NOMO-1 treated with DMSO at 0.1 percent for 48 hours (cell line): ENCODE results near the gene BACE2.

Experiments used
- DNase-seq: peaks from one replicate; lab custom pipeline; 2025; ENCODE audit not compliant: unreplicated experiment; lab: John Stamatoyannopoulos, UW

BACE2 gene

GRCh38 chr21:41167348-41168342 lies at the start of gene BACE2:
Gene BACE2, plus strand, starts transcription at chr21:41168160. Its CDS starts 104 bp downstream, at chr21:41168264.
- DNase-seq, result peak; percentile 58

GRCh38 chr21:41119901-41120300 lies 48.1 kb upstream of the BACE2 start:
- DNase-seq, result no peak

DNA sequence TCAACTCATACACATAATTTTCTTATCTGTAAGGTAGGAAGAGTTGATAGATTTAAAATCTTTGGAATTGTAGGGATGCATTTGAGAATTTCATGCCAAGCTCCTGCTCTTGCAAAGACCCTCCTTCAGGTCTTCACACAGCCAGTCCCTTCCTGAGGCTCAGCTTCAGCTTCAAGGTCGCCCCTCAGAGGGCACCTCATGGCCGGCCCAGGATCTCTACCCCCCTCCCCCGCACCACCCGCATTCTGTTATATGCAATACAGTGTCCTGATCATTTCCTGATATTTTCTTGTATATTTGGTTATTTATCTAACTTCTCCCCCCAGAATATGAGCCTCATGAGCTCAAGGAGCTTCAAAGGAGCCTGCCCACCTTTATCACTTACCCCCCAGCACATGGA lies 47.0 kb upstream of the BACE2 start:
- no peak for DNase-seq

DNA sequence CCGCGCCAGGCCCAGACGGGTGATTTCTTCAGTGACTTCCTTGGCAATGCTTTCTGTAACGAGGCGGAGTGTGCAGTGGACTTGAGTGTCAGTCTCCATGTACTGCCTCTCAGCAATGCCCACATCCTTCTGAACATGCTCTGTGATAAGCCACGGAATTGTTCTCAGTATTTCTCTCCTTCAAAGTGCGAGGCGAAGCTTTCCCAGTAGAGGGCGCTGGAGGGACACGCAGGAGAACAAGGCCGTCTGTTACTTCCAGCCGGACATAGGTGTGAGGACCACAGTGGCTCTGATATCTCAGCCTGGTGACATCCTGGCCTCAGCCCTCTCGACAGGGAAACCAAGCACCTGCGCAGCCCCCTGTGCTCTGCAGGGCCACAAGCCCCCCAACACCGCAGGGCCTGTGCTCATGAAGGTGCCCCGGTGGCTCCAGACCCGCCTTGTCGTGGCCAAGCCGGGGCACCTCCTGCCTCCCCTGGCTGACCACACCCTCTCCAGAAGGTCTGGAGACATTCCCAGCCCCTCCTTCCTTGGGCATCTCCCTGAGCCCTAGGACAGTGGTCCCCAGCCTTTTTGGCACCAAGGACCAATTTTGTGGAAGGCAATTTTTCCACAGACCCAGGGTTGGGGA lies 46.1 kb upstream of the BACE2 start:
- peak; percentile 26 for DNase-seq

GRCh38 chr21:41124641-41125201 lies 43.2 kb upstream of the BACE2 start:
- DNase-seq, result no peak

- no peak for DNase-seq
These were observed 39.0 kb upstream of the BACE2 start for GRCh38 chr21:41128981-41129380.

- no peak for DNase-seq
These were observed 37.1 kb upstream of the BACE2 start for GRCh38 chr21:41130883-41131282.

DNA sequence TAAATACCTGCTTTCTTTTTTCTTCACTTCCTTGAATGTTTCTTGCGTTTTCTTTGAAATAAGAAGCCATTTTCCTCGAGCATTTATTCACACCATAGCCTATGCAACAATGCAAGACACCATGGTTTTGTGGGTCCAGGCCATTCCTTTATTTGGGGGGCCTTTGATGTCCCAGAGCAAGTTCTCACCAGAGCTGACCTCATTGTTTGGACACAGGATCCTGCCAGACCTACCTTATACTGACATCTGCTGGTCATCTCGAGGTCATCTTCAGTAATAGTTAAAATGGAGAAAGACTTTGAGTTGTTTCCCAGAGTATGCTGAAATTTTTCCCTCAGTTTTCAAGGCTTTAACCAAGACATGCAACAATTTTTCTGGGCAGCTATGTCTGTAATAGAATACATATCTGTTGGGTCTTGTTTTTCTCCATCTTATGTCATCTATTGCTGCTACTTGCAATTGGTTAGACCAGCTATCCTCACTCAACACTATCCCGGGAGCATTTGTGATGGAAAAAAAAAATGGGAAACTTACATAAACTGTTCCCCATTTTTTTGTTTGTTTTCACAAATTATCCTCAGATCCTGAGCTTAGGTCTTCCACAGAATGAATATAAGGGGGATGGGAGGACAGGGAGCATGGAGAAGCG lies 34.0 kb upstream of the BACE2 start:
- DNase-seq, result peak; percentile 26

DNA sequence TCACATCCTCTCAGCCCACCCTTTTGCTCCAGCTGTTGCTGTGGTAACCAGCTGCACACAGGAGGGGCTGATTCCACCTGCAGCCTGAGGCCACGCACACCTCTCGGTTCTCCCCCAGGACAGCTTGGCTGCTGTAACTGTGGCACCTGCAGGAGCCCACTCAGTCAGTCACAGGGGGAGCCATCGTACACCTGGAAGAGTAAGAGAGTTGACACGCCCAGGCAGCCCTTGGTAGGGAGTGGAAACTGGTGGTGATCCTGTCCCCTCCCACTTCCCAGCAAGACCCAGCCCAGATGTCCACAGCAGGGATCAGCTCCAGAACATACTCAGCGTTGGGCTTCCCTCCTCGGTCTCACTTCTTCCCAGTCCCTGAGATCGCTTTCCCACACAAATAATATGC lies 32.2 kb upstream of the BACE2 start:
- DNase-seq, result no peak

GRCh38 chr21:41136286-41136685 lies 31.7 kb upstream of the BACE2 start:
- no peak for DNase-seq

DNA sequence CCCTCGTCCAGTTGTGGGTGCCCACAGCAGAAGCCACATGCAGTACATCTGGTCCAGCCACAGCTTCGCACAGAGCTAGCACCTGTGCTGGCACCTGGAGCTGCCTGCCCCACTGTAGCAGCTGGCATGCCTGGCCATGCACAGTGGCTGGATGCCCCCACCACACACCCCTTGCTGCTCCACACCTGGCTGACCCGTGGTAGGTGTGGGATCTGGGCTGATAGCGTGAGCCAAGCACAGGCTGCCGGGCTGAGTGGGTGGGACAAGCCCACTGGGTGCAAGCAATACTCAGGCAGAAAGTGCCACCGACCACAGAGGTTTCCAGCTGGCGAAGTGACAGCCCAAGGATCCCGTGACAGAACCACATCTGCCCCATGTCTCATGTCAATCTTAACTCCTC lies 30.6 kb upstream of the BACE2 start:
- DNase-seq, result no peak

DNA sequence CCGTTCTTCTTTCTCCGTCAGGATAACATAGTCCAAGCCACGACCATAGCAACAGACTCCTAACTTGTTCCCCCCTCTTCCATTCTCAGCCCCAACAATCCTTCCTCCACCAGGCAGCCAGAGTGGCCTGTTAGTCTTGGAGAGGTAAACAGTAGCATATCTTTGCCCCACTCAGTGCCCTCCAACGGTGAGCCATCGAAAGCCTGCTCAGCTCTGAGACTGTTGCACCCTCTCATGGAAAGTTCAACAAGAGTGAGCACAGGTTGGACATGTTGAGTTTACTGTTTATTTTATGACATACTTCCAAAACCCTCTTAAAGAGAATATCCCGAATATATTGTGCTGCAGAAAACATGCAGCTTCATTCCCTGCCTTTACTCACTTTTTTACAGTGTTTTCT lies 30.1 kb upstream of the BACE2 start:
- no peak for DNase-seq

- no peak for DNase-seq
These were observed 29.2 kb upstream of the BACE2 start for GRCh38 chr21:41138711-41139110.

- DNase-seq, result no peak
These were observed 28.7 kb upstream of the BACE2 start for GRCh38 chr21:41139275-41139674.

GRCh38 chr21:41139951-41140350 lies 28.0 kb upstream of the BACE2 start:
- DNase-seq, result no peak

DNA sequence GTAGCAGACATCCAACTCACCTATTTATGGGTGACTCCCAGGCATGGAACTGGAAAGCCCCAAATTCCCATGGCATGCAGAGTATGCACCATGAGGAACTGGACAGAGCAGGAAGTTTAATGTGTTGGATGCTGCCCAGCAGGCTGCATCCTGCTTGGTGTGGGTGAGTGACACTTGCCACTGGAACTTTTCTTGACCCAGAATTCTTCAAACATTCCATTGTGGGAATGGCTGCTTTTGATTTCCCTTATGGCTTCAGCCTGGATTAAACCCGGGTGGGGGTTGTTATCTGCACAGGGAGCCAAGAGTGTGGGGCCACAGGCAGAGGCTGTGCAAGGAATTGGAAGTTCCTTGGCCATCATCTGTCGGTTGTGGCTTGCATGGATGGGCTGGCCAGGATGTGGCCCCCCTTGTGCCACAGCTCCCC lies 26.9 kb upstream of the BACE2 start:
- no peak for DNase-seq

GRCh38 chr21:41142051-41142795 lies 25.7 kb upstream of the BACE2 start:
- DNase-seq, result no peak

GRCh38 chr21:41143596-41144325 lies 24.2 kb upstream of the BACE2 start:
- no peak for DNase-seq

DNA sequence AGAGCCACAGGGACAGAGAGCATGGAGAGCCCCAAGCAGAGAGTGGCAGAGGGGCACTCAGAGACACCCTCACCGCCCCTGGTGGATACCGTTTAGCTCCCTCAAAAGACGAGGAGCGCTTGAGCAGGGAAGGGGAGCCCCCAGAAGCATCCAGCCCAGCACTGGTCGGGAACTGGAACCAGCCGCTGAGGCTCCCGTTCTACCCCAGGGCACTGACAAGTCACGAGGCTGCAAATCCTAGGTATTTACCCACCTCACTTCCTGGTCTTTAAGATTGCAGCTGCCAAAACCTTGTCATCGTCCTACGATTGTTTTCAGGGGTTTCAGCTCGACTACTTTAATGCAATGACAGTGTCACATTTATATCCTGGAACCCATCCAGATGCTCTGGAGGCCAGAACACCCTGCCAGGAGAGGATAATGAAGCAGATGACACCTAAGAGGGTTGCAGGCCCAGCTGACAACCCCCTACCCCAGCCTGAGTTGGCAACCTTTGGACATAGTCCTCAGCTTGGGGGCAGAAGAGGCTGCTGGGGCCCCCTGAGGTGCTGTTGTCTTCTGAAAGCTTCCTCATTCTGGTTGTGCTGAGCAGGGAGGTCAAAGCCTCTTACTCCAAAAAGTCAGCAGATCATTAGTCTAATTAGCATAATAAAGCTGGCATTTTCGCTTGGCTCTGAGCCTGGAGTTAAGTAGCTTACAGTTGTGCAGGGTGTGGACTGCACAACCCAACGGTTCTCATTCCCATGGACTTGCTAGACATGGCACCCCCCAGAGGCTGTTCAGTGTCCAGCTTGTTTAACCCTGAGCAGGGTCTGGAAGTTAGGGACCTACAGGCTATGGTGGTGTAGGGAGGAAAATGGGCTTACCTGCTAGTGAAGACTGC lies 20.6 kb upstream of the BACE2 start:
- DNase-seq, result no peak
